Fibroblast of pulmonary artery (primary cell): ENCODE results near the gene PTGIS.

Experiments
- DNase-seq: peaks from one replicate; pipeline ENCODE4 v3.0.0-alpha.2; 2010; ENCODE audit warnings: low read depth
- H3K4me3 ChIP-seq: replicated peaks from 2 replicates; pipeline ENCODE4 v1.5.1; 2011; ENCODE audit warnings: low read depth, mild to moderate bottlenecking, control low read depth, low read length, moderate library complexity
- TF ChIP-seq, protein P1 (sequence below): IDR thresholded peaks from 2 replicates; pipeline ENCODE4 v1.5.1; 2011; ENCODE audit warnings: mild to moderate bottlenecking, control low read depth, low read length, inconsistent platforms; ENCODE audit errors: missing control alignments

PTGIS gene

DNA sequence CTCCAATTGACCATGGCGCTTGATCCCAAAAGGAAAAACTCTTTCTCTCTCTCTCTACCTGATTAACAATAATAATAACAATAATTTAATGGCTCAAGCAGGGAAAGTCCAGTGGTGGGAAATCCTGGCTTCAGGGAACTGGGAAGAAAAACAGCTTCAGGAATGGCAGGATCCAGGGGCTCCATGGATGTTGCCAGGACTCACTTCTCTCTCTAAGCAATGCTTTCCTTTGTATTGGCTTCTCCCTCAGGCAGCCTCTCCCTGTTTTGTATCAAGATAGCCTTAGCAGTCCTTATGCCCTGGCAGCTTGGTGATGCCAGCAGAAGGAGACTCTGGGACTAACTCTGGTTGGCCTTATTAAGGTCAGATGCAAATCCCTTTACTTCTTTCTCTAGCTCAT is 13.5 kb upstream of the PTGIS start:
- TF ChIP-seq, protein P1, sequence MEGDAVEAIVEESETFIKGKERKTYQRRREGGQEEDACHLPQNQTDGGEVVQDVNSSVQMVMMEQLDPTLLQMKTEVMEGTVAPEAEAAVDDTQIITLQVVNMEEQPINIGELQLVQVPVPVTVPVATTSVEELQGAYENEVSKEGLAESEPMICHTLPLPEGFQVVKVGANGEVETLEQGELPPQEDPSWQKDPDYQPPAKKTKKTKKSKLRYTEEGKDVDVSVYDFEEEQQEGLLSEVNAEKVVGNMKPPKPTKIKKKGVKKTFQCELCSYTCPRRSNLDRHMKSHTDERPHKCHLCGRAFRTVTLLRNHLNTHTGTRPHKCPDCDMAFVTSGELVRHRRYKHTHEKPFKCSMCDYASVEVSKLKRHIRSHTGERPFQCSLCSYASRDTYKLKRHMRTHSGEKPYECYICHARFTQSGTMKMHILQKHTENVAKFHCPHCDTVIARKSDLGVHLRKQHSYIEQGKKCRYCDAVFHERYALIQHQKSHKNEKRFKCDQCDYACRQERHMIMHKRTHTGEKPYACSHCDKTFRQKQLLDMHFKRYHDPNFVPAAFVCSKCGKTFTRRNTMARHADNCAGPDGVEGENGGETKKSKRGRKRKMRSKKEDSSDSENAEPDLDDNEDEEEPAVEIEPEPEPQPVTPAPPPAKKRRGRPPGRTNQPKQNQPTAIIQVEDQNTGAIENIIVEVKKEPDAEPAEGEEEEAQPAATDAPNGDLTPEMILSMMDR: no peak
- no peak overlapping the region for H3K4me3 ChIP-seq
- DNase-seq: no peak

DNA sequence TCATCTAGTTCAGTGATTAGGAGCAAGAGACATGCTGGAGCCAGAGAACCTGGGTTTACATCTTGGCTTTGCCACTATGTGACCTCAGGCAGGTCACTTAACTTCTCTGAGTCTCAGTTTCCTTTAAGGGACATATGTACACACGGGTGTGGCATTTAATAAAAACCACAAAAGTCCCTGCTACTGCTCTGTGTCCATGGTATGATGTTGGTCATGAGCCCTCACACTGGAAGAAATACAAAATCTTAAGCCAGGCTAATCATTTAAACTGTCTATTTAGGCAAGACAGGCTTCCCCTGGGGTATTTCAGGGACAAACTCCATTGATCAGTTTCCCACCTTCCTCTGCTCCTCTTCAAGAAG is 12.9 kb upstream of the PTGIS start:
- DNase-seq: no peak
- no peak overlapping the region for H3K4me3 ChIP-seq
- TF ChIP-seq, protein P1: no peak

DNA sequence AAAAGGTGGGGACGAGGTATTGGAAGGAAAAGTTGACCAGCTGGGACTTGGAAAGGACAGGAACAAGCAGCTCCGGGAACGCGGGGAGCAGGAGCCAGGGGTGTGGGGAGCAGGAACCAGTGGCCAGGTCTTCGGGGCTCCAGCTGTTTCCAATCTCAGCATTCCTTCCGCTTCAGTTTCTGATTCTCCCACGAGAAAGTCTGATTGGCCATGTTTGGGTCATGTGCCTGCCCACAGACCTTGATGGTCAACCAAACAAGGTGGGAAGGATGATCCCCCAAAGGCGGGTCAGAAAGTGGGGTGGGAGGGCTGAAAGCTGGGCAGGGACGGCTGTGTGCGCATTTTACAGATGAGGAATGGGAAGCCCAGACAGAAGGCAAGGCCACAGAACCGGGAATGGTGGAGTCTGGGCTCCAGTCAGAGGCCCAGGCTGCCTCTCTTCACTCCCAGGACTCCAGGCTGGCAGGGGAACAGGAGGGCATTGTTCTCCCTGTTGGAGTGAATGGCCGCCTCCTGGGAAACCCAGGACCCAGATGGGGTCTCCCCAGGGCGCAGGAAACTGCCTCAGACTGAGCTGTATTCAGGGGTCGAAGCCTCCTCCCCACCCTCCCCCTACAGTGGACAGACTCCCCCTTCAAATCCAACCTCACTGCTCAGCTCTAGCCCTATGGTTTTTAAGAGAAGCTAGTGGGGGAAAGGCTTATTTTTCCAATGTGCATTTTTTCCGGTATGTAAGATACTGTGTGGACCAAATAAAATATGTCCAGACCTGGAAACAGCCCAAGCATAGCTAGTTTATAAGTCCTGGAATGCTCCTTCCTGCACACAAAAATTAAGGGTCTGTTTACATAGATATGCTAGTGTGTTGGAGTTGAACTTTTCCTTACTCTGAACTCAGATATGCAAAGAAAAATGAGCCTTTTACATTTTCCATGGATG is 12.2 kb upstream of the PTGIS start:
- H3K4me3 ChIP-seq: no peak overlapping the region
- peak; percentile 72 for DNase-seq
- TF ChIP-seq, protein P1: no peak

DNA sequence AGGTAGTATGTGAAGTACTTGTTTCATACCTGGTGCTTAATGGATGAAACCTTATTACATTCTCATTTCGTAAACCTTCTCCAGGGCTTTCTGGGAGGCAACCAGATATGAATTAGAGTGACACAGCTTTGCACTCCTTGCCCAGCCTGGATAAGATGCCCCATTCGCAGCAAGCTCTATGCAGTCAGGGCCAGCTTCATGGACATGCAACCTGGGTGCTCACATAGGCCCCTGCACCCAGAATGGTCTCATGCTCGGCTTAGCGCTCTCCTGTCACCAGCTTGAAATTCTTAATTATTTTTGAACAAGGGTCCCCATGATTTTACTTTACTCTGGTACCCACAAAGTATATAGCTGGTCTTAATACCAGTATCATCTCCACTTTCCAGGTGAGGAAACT is 11.3 kb upstream of the PTGIS start:
- TF ChIP-seq, protein P1: no peak
- DNase-seq: no peak
- no peak overlapping the region for H3K4me3 ChIP-seq

DNA sequence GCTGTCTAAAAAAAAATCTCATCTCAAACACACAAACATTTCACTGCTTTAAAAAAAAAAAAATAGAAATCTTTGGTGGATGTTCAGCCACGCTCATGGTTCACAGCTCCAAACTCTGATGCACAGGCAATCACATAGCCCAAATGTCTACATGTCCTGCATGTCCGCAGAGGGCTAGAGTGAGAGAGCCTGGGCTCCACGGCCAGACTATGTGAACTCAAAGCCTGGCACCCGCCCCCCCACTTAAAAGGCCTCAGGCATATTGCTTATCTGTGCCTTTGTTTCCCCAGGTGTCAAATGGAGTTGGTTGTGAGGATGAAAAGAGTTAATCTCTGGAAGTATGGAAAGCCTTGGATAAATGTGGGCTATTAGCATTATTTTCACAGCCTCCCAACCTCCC is 10.5 kb upstream of the PTGIS start:
- TF ChIP-seq, protein P1: no peak
- no peak overlapping the region for H3K4me3 ChIP-seq
- DNase-seq: no peak

DNA sequence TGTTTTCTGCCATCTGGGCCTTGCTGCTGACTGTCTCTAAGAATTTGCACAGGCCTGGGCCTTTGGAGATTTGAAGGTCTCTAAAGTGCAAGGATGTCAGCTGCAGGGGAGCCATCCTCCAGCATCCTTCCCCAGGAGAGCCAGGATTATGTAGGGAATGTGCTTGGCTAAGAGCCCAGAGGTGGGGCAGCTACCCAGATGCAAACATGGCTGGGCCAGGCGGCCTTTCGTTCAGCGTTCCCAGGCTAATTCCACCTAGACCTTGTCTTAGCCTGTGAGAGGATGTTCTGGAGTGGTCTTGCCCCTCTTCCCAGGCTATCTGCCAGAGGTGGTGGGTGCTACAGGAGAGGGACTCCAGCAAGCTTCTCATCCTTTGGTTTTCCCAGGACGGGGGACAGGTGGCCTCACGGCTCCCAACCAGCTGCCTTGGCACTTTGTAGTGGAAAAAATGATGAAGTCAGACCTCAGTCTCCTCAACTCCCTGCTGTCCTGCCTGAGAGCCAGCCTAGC is 7.7 kb upstream of the PTGIS start:
- no peak for DNase-seq
- H3K4me3 ChIP-seq: no peak overlapping the region
- TF ChIP-seq, protein P1: no peak
